IMR-90 (cell line): ENCODE data around the gene SYNPO2L. TPM values are rescaled to one million over a fixed set of nuclear protein-coding genes. Genes with fewer than 3 reads are reported as not detected.
A peak's percentile ranks its signal among the peaks of the same experiment; 100 is the strongest.

ENCODE experiments used
- ATAC-seq: fragments of 200-7000 bp; cut with Tn5 transposase; 2 replicates; pipeline ENCODE4 v1.9.1; 2020; ENCODE audit warnings: low read depth, mild to moderate bottlenecking, moderate library complexity
- BruUV-seq: library from RNA; stranded (reverse); fragments of 400-500 nt; replicated peaks from 2 replicates; lab custom pipeline; 2021; lab: Mats Ljungman, UMichigan
- CTCF ChIA-PET: fragments of 300-600 bp; formaldehyde crosslinking; extraction: SDS; loops from one replicate; lab custom pipeline; 2021; ENCODE audit warnings: antibody characterized with exemption; lab: Yijun Ruan, JAX
- POLR2A ChIA-PET: fragments of 300-600 bp; sonication (Branson Sonifier 250); formaldehyde crosslinking; loops from one replicate; lab custom pipeline; 2022; ENCODE audit warnings: antibody characterized with exemption; ENCODE audit not compliant: unreplicated experiment; lab: Charles Lee
- DNase-seq: peaks from one replicate; pipeline ENCODE4 v3.0.0; 2013
- H2AFZ ChIP-seq: replicated peaks from 2 replicates; pipeline ENCODE3; 2013; ENCODE audit warnings: low read length, mild to moderate bottlenecking; ENCODE audit not compliant: poor library complexity
- H2AK5ac ChIP-seq: 2 replicates; pipeline ENCODE4 v1.6.1; 2013; ENCODE audit warnings: low read depth, low read length, inconsistent platforms
- H2AK9ac ChIP-seq: replicated peaks from 2 replicates; pipeline ENCODE3; 2013; ENCODE audit warnings: mild to moderate bottlenecking, low read depth, low read length, moderate library complexity; ENCODE audit not compliant: poor library complexity
- H2BK120ac ChIP-seq: 2 replicates; pipeline ENCODE4 v1.6.1; 2013; ENCODE audit warnings: low read depth, low read length, inconsistent platforms
- H2BK15ac ChIP-seq: 3 replicates; pipeline ENCODE4 v1.6.1; 2013; ENCODE audit warnings: low read depth, low read length, inconsistent platforms
- H2BK20ac ChIP-seq: 2 replicates; pipeline ENCODE4 v1.6.1; 2013; ENCODE audit warnings: low read depth, mild to moderate bottlenecking, inconsistent platforms, low read length, moderate library complexity
- H2BK5ac ChIP-seq: 2 replicates; pipeline ENCODE4 v1.6.1; 2013; ENCODE audit warnings: mild to moderate bottlenecking, low read depth, low read length, inconsistent platforms; ENCODE audit not compliant: poor library complexity, severe bottlenecking
- H3K14ac ChIP-seq: replicated peaks from 2 replicates; pipeline ENCODE4 v1.6.1; 2013; ENCODE audit warnings: low read depth, low read length, inconsistent platforms
- H3K18ac ChIP-seq: 2 replicates; pipeline ENCODE4 v1.6.1; 2013; ENCODE audit warnings: low read depth, low read length, control low read depth
- H3K23ac ChIP-seq: 2 replicates; pipeline ENCODE4 v1.6.1; 2013; ENCODE audit warnings: low read depth, low read length, inconsistent platforms
- H3K27ac ChIP-seq: 2 replicates; pipeline ENCODE4 v1.5.1; 2013; ENCODE audit warnings: mild to moderate bottlenecking, control low read depth, low read length; ENCODE audit not compliant: insufficient read depth
- H3K27me3 ChIP-seq: 2 replicates; pipeline ENCODE4 v1.6.1; 2013; ENCODE audit warnings: low read length; ENCODE audit not compliant: control insufficient read depth, insufficient read depth
- H3K36me3 ChIP-seq: 2 replicates; pipeline ENCODE4 v1.6.1; 2013; ENCODE audit warnings: low read length, mixed read lengths; ENCODE audit not compliant: control insufficient read depth, insufficient read depth
- H3K4ac ChIP-seq: 2 replicates; pipeline ENCODE4 v1.6.1; 2013; ENCODE audit warnings: low read depth, low read length, inconsistent platforms
- H3K4me1 ChIP-seq: 2 replicates; pipeline ENCODE4 v1.6.1; 2013; ENCODE audit warnings: low read length, mixed read lengths; ENCODE audit not compliant: control insufficient read depth, insufficient read depth
- H3K4me2 ChIP-seq: 2 replicates; pipeline ENCODE4 v1.6.1; 2013; ENCODE audit warnings: low read depth, mild to moderate bottlenecking, control low read depth, low read length, moderate library complexity
- H3K4me3 ChIP-seq: 2 replicates; pipeline ENCODE4 v1.5.1; 2013; ENCODE audit warnings: low read depth, mild to moderate bottlenecking, control low read depth, low read length, moderate library complexity; ENCODE audit not compliant: insufficient read depth
- H3K56ac ChIP-seq: 2 replicates; pipeline ENCODE4 v1.6.1; 2013; ENCODE audit warnings: low read length, inconsistent platforms; ENCODE audit not compliant: insufficient read depth; ENCODE audit errors: extremely low read depth
- H3K79me1 ChIP-seq, 2 experiments: 2 replicates each; pipeline ENCODE4 v1.6.1; 2013; ENCODE audit warnings: low read length in 2 of 2, inconsistent platforms in 1 of 2, low read depth in 1 of 2
- H3K9ac ChIP-seq: 2 replicates; pipeline ENCODE4 v1.6.1; 2013; ENCODE audit warnings: low read depth, low read length, control low read depth
- H3K9me1 ChIP-seq: 2 replicates; pipeline ENCODE4 v1.6.1; 2013; ENCODE audit warnings: low read length, inconsistent platforms; ENCODE audit not compliant: insufficient read depth
- H3K9me3 ChIP-seq: 2 replicates; pipeline ENCODE4 v1.6.1; 2013; ENCODE audit warnings: low read length; ENCODE audit not compliant: control insufficient read depth, insufficient read depth
- H4K20me1 ChIP-seq: 2 replicates; pipeline ENCODE4 v1.6.1; 2013; ENCODE audit warnings: low read length, inconsistent platforms; ENCODE audit not compliant: insufficient read depth
- H4K5ac ChIP-seq: 2 replicates; pipeline ENCODE4 v1.6.1; 2013; ENCODE audit warnings: mild to moderate bottlenecking, low read depth, low read length, control low read depth
- H4K8ac ChIP-seq, 2 experiments: 2 replicates each; pipeline ENCODE4 v1.6.1; 2013; ENCODE audit warnings: low read depth in 2 of 2, low read length in 2 of 2, control low read depth in 1 of 2, inconsistent platforms in 1 of 2
- H4K91ac ChIP-seq: 2 replicates; pipeline ENCODE4 v1.6.1; 2013; ENCODE audit warnings: low read depth, low read length, inconsistent platforms; ENCODE audit not compliant: insufficient read depth
- BHLHE40 ChIP-seq: fragments of 150-350 bp; IDR thresholded peaks from 2 replicates; pipeline ENCODE4 v1.6.1; 2016; ENCODE audit warnings: mild to moderate bottlenecking, low read depth, low read length
- CEBPB ChIP-seq: IDR thresholded peaks from 2 replicates; pipeline ENCODE4 v1.6.1; 2012; ENCODE audit warnings: low read depth, low read length, improper control_type of control experiment
- CHD1 ChIP-seq: IDR thresholded peaks from 2 replicates; pipeline ENCODE4 v1.6.1; 2012; ENCODE audit warnings: low read depth, low read length, improper control_type of control experiment
- CTCF ChIP-seq: conservative IDR thresholded peaks from 2 replicates; pipeline ENCODE4 v1.5.1; 2012; ENCODE audit warnings: mild to moderate bottlenecking, low read depth, low read length, improper control_type of control experiment
- ELK1 ChIP-seq: fragments of 150-350 bp; IDR thresholded peaks from 2 replicates; pipeline ENCODE4 v1.6.1; 2016; ENCODE audit warnings: low read depth, mild to moderate bottlenecking, low read length, moderate library complexity, borderline replicate concordance
- FOS ChIP-seq: fragments of 150-350 bp; IDR thresholded peaks from 2 replicates; pipeline ENCODE4 v1.6.1; 2016; ENCODE audit warnings: low read depth, low read length
- MAFK ChIP-seq: IDR thresholded peaks from 2 replicates; pipeline ENCODE4 v1.6.1; 2012; ENCODE audit warnings: low read depth, low read length, improper control_type of control experiment
- MAZ ChIP-seq: IDR thresholded peaks from 2 replicates; pipeline ENCODE4 v1.6.1; 2012; ENCODE audit warnings: low read depth, mild to moderate bottlenecking, low read length, improper control_type of control experiment, moderate library complexity, borderline replicate concordance
- MXI1 ChIP-seq: IDR thresholded peaks from 2 replicates; pipeline ENCODE4 v1.6.1; 2012; ENCODE audit warnings: low read depth, mild to moderate bottlenecking, low read length, moderate library complexity, borderline replicate concordance
- NFE2L2 ChIP-seq: fragments of 150-350 bp; IDR thresholded peaks from 2 replicates; pipeline ENCODE4 v1.6.1; 2016; ENCODE audit warnings: low read depth, mild to moderate bottlenecking, low read length
- POLR2A ChIP-seq: IDR thresholded peaks from 2 replicates; pipeline ENCODE4 v1.6.1; 2012; ENCODE audit warnings: mild to moderate bottlenecking, low read depth, low read length
- RAD21 ChIP-seq: IDR thresholded peaks from 2 replicates; pipeline ENCODE4 v1.6.1; 2012; ENCODE audit warnings: low read length, improper control_type of control experiment
- RCOR1 ChIP-seq: IDR thresholded peaks from 2 replicates; pipeline ENCODE4 v1.6.1; 2012; ENCODE audit warnings: mild to moderate bottlenecking, low read length, improper control_type of control experiment; ENCODE audit not compliant: insufficient replicate concordance
- RFX5 ChIP-seq: IDR thresholded peaks from 2 replicates; pipeline ENCODE4 v1.8.0; 2012; ENCODE audit warnings: low read depth, mild to moderate bottlenecking, low read length, moderate library complexity
- SMC3 ChIP-seq: fragments of 150-350 bp; IDR thresholded peaks from 2 replicates; pipeline ENCODE4 v1.6.1; 2016; ENCODE audit warnings: low read depth, mild to moderate bottlenecking, antibody characterized with exemption, low read length, moderate library complexity
- USF2 ChIP-seq: fragments of 150-350 bp; IDR thresholded peaks from 2 replicates; pipeline ENCODE4 v1.6.1; 2017; ENCODE audit warnings: mild to moderate bottlenecking, antibody characterized with exemption, low read length, low read depth
- WGBS, 2 experiments: methylation state at CpG; one replicate each; pipeline versions ENCODE4 v1.1.5 to v1.1.7; 2013; ENCODE audit warnings: missing lambda C conversion rate in 2 of 2; ENCODE audit not compliant: insufficient read length in 1 of 2; ENCODE audit errors: extremely low coverage in 2 of 2; 5-methylcytosine and 5-hydroxymethylcytosine counted together
- dilution Hi-C: fragments of 300-500 bp; cut with HindIII; formaldehyde crosslinking; loops from one replicate; pipeline ENCODE4 v1.14.3; 2018; ENCODE audit warnings: low sequenced_read_pairs; ENCODE audit not compliant: unreplicated experiment
- in situ Hi-C: fragments of 300-500 bp; cut with MboI; formaldehyde crosslinking; loops from 3 replicates; pipeline ENCODE4 v1.14.3; 2019; ENCODE audit warnings: low sequenced_read_pairs, inconsistent platforms, mixed read lengths
- intact Hi-C: fragments of 100-400 bp; cut with micrococcal nuclease; formaldehyde crosslinking; loops from 2 replicates; pipeline ENCODE4 v1.10.0; 2022
- polyA plus RNA-seq, 3 experiments: library from polyadenylated mRNA; depleted of rRNA; stranded (reverse); fragments of >200 nt; gene quantifications; 2 replicates each; pipeline ENCODE4 v1.2.3, GENCODE V29; 2012; ENCODE audit warnings: low replicate concordance in 1 of 3
- total RNA-seq: library from RNA; depleted of rRNA; stranded (reverse); fragments of >200 nt; gene quantifications from 2 replicates; pipeline ENCODE4 v1.2.3, GENCODE V29; 2012

Gene SYNPO2L
- total and polyA plus RNA-seq, 2 of the 4 experiments (the other 2 are of a cell fraction): 0.18 to 0.62 TPM

- in situ Hi-C loops (loop anchor here (25.0 kb wide), 1 partner anchor 372 kb away; the partner anchor contains the start of gene MRPS16), dilution Hi-C loops (no loop called here)
- POLR2A ChIA-PET: no interaction called here
Observed at GRCh38 chr10:73634421-73634820, 21.4 kb downstream of the SYNPO2L start.

More at GRCh38 chr10:73634421-73634820, 21.4 kb downstream of the SYNPO2L start:
- Histone ChIP-seq H2BK5ac (no peak overlapping the region), H2AK9ac (no peak overlapping the region), H2BK20ac (no peak overlapping the region), H3K4ac (no peak overlapping the region), H3K23ac (no peak overlapping the region), H4K5ac (no peak overlapping the region), H3K56ac (no peak overlapping the region), H3K9ac (no peak overlapping the region), H4K20me1 (no peaks in the 10 kb centered on the region), H2BK120ac (no peak overlapping the region), H3K9me1 (no peaks in the 10 kb centered on the region), H2BK15ac (no peak overlapping the region), H3K27ac (no peak overlapping the region), H2AFZ (peak overlapping the region; percentile 79), H3K27me3 (peaks cover 6% of the 10 kb centered on the region; the same call in 1 of the 2 replicates), H3K4me3 (no peak overlapping the region), H2AK5ac (no peak overlapping the region), H3K4me2 (no peak overlapping the region; the same call in 1 of the 2 replicates), H3K18ac (no peak overlapping the region), H3K79me1 (no peaks in the 10 kb centered on the region), H4K91ac (no peak overlapping the region), H3K4me1 (no peaks in the 10 kb centered on the region; the same call in 1 of the 2 replicates), H3K36me3 (no peaks in the 10 kb centered on the region), H4K8ac (no peak overlapping the region), H3K14ac (no peak overlapping the region), H3K9me3 (no peaks in the 10 kb centered on the region)
- no TSS peak for BruUV-seq
- no peak for DNase-seq
- intact Hi-C loops: no loop called here
- CTCF ChIA-PET: interaction anchor here (0.5 kb wide), 1 partner anchor 200 kb away, joined by 3 read pairs; no protein-coding TSS in a partner anchor
- no peak for TF ChIP-seq RCOR1
- TF ChIP-seq MAFK: no peak
- TF ChIP-seq MAZ: no peak
- TF ChIP-seq POLR2A: no peak
- TF ChIP-seq CTCF: no peak
- no peak for TF ChIP-seq MXI1
- no peak for TF ChIP-seq CEBPB
- no peak for TF ChIP-seq RAD21
- no peak for TF ChIP-seq BHLHE40
- TF ChIP-seq RFX5: no peak
- no peak for TF ChIP-seq FOS
- TF ChIP-seq ELK1: no peak
- TF ChIP-seq CHD1: no peak
- no peak for TF ChIP-seq NFE2L2
- TF ChIP-seq USF2: no peak
- TF ChIP-seq SMC3: no peak
- no peak for ATAC-seq
- 7% methylated on average over 3 of the region's 5 CpGs; no CpG with 5 or more reads in 1 of the 2 experiments for WGBS, 2 experiments
